LNCAP (cell line): Measurements from ENCODE around the gene RPH3AL.

Experiments used
- CTCF ChIP-seq: fragments of 450-650 bp; IDR thresholded peaks from 2 replicates; pipeline ENCODE4 v1.5.1; 2017; ENCODE audit warnings: mild to moderate bottlenecking

The RPH3AL gene

GRCh38 chr17:283911-284675 lies 68.5 kb downstream of the RPH3AL start:
- TF ChIP-seq CTCF: no peak

- TF ChIP-seq CTCF: no peak
These were observed 69.4 kb downstream of the RPH3AL start for GRCh38 chr17:282912-283882.

- no peak for TF ChIP-seq CTCF
These were observed 70.4 kb downstream of the RPH3AL start for GRCh38 chr17:282000-282911.

- TF ChIP-seq CTCF: no peak
These were observed 71.1 kb downstream of the RPH3AL start for GRCh38 chr17:281365-281999.

DNA sequence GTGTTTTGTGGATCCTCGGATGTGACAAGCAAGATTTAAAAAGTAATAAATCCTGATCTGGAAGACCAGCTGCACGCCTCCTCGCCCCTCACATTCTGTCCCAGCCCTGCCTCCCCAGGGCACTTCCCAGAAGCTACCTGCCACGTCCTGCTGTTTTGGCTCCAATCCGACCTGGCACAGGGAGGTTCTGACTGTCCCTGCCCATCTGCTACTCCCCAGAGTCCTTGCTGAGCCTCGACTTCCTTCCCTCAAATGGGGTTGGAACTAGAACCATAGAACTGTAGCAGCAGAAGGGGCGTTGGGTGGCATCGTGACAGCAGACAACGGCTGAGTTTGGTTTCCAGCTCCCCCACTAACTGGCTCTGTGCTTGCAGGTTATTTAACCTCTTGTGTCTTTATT lies 71.7 kb downstream of the RPH3AL start:
- TF ChIP-seq CTCF: no peak

DNA sequence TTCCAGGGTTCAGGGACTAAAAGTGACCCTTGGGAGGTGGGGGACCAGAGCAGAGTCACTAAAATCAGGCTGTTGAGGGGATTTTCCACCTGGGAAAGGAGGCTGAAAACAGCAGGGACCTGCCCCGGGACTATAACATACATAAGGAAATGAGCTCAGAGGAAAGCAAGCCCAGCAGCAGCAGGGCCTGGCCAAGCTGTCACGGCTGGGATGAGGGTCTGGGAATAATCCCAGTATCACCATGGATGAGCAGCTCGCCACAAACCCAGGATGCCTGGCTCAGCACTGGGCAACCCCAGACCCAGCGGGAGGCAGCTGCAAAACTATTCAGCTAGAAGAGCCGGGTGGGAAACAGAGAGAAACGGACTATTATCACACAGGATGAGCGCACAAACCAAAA lies 72.4 kb downstream of the RPH3AL start:
- no peak for TF ChIP-seq CTCF
